Measurements from ENCODE around the gene NCOA7. TPM values are rescaled to one million over a fixed set of nuclear protein-coding genes. Genes with fewer than 3 reads are reported as not detected.

The NCOA7 gene
- total and polyA plus RNA-seq, 9 of the 15 experiments (the other 6 are each of a cell fraction or from before 2014, with no cell fraction given) = 5.8 to 14.6 (median 9.3) TPM

GRCh38 chr6:125829433-125829832 is 38.7 kb downstream of the NCOA7 start (continued):
- TF ChIP-seq, protein P1, sequence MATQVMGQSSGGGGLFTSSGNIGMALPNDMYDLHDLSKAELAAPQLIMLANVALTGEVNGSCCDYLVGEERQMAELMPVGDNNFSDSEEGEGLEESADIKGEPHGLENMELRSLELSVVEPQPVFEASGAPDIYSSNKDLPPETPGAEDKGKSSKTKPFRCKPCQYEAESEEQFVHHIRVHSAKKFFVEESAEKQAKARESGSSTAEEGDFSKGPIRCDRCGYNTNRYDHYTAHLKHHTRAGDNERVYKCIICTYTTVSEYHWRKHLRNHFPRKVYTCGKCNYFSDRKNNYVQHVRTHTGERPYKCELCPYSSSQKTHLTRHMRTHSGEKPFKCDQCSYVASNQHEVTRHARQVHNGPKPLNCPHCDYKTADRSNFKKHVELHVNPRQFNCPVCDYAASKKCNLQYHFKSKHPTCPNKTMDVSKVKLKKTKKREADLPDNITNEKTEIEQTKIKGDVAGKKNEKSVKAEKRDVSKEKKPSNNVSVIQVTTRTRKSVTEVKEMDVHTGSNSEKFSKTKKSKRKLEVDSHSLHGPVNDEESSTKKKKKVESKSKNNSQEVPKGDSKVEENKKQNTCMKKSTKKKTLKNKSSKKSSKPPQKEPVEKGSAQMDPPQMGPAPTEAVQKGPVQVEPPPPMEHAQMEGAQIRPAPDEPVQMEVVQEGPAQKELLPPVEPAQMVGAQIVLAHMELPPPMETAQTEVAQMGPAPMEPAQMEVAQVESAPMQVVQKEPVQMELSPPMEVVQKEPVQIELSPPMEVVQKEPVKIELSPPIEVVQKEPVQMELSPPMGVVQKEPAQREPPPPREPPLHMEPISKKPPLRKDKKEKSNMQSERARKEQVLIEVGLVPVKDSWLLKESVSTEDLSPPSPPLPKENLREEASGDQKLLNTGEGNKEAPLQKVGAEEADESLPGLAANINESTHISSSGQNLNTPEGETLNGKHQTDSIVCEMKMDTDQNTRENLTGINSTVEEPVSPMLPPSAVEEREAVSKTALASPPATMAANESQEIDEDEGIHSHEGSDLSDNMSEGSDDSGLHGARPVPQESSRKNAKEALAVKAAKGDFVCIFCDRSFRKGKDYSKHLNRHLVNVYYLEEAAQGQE (IDR thresholded peaks at IDR 0.05; ENCODE audit: borderline replicate concordance) = no peak
- TF ChIP-seq, protein P1 (CRISPR knock-in tag; IDR thresholded peaks at IDR 0.05; ENCODE audit: low read depth) = no peak

- TF ChIP-seq MAFF (IDR thresholded peaks at IDR 0.05; ENCODE audit: low read length) (0 out of 2 replicates have a peak, but pooled peaks have one; percentile 22), RNF2 (IDR thresholded peaks at IDR 0.05) (no peak), C11orf30 (IDR thresholded peaks at IDR 0.05; ENCODE audit: low read depth) (peak; percentile 55; the same call in 1 of the 2 replicates), E2F3 (CRISPR knock-in tag; IDR thresholded peaks at IDR 0.05) (no peak), ZNF316 (IDR thresholded peaks at IDR 0.05) (peak; percentile 85), MAFG (tag; conservative IDR thresholded peaks at IDR 0.05) (peak; percentile 44; the same call in 1 of the 2 replicates)
- 64% methylated on average over 5 of the region's 5 CpGs for WGBS (ENCODE audit: insufficient coverage, low coverage, missing lambda C conversion rate)
- no peak overlapping the region for H3K4me3 ChIP-seq
- no TSS peak for BruUV-seq (replicated peaks)
- no peaks in the 10 kb centered on the region for H3K9me3 ChIP-seq (replicated peaks; ENCODE audit: control insufficient read depth, insufficient read depth, low read depth, low read length)
- no peaks in the 10 kb centered on the region for H3K79me2 ChIP-seq (ENCODE audit: control insufficient read depth, insufficient read depth, low read length)
- in situ Hi-C loops (cut with MboI) = no loop called here
- intact Hi-C loops (cut with micrococcal nuclease) = no loop called here
- POLR2A ChIA-PET = no interaction called here
- no peak overlapping the region for H3K27ac ChIP-seq (ENCODE audit: extremely low read depth, low read depth, low read length)
- no peak for ATAC-seq
- no peak for DNase-seq (ENCODE audit: extremely low read depth in 1 of 4, low spot score in 3 of 4)
- peaks cover 0 to 3% of the 10 kb centered on the region in 2 experiments; a peak in 1 of 5 replicates for H3K4me1 ChIP-seq (replicated peaks in 1 of 2; ENCODE audit: control insufficient read depth in 2 of 2, insufficient read depth in 2 of 2, low read length in 2 of 2)
- no peaks in the 10 kb centered on the region for H3K9me1 ChIP-seq (ENCODE audit: control insufficient read depth, insufficient read depth, low read length)
- no peaks in the 10 kb centered on the region for H3K27me3 ChIP-seq (ENCODE audit: control insufficient read depth in 2 of 2, insufficient read depth in 2 of 2, low read length in 2 of 2)
- FAIRE-seq = no peak
- H3K9ac ChIP-seq (ENCODE audit: insufficient read depth in 1 of 2, low read depth in 2 of 2, low read length in 2 of 2) = no peak overlapping the region
- H3K4me2 ChIP-seq (ENCODE audit: insufficient read depth, low read length) = no peak overlapping the region
- H2AFZ ChIP-seq (ENCODE audit: low read depth, low read length) = no peak overlapping the region
- H3K36me3 ChIP-seq (ENCODE audit: control insufficient read depth, insufficient read depth, low read length) = no peaks in the 10 kb centered on the region
- CTCF ChIA-PET (ENCODE audit: low intra/inter-chr PET ratio) = no interaction called here
- H4K20me1 ChIP-seq (replicated peaks; ENCODE audit: control insufficient read depth, insufficient read depth, low read length) = no peaks in the 10 kb centered on the region
Measured at GRCh38 chr6:125831659-125832058, 40.9 kb downstream of the NCOA7 start.
